ENCODE measurements around the gene CCDC150. TPM values are rescaled to one million over a fixed set of nuclear protein-coding genes. Genes with fewer than 3 reads are reported as not detected.
"Not testable (repeated sequence)": the region's sequence is repeated elsewhere in the genome, so short reads cannot be mapped to it uniquely, and the experiment has no call there.

The CCDC150 gene
- polyA plus RNA-seq, 2 donors: 1.5 to 2.6 TPM

DNA sequence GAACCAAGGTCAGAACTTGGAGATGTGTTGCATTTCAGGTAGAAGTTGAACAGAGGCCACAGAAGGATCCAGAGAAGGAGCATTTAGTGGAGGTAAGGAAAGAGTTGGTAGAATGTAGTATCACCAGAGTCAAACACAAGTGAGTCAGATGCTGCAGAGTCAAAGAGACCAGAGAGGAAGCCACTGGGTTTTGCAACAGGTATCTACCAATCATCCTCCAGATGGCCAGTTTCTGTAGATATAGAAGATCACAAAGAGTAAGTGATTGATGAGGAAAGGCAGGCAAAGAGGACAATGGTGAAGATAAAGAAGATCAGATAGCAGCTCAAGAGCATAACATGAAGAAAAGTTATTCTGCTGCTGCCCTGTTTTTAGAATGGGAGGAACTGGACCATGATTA lies 84.1 kb downstream of the CCDC150 start:
- H3K4me3 ChIP-seq (ENCODE audit: low read depth in 1 of 2, low read length in 2 of 2): no peak overlapping the region
- no peaks in the 10 kb centered on the region for H3K27me3 ChIP-seq (ENCODE audit: control insufficient read depth in 1 of 2, insufficient read depth in 2 of 2, low read length in 2 of 2)
- no peak overlapping the region for H3K27ac ChIP-seq (ENCODE audit: low read depth in 2 of 2, low read length in 1 of 2)
- no peaks in the 10 kb centered on the region for H3K4me1 ChIP-seq (ENCODE audit: control insufficient read depth in 2 of 2, insufficient read depth in 2 of 2, low read length in 1 of 2)
- H3K9me3 ChIP-seq (ENCODE audit: control insufficient read depth in 2 of 2, insufficient read depth in 1 of 2, low read depth in 1 of 2, low read length in 1 of 2): no peaks in the 10 kb centered on the region
- peaks cover 0 to 3% of the 10 kb centered on the region in 2 donors for H3K36me3 ChIP-seq (ENCODE audit: control insufficient read depth in 2 of 2, insufficient read depth in 2 of 2, low read length in 1 of 2)

DNA sequence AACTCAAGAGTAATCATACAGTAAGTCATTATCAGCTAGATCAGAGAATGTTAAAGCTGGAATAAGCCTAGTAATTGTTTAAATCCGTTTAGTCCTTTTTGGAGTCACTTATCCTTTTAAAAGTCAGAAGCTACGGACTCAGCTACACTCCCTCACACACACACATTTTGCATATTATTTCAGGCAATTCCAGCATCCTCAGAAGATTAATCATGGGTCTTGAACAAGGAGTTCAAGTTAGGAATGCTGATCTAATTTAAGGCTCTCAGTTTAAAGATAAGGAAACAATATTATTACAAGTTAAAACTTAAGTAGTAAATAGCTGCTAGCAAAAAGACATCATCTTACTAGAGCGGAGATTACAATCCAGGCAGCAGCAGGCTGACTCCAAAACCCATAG lies 85.7 kb downstream of the CCDC150 start:
- Histone ChIP-seq H3K4me1 (ENCODE audit: control insufficient read depth in 2 of 2, insufficient read depth in 2 of 2, low read length in 1 of 2) (no peaks in the 10 kb centered on the region), H3K9me3 (ENCODE audit: control insufficient read depth in 2 of 2, insufficient read depth in 1 of 2, low read depth in 1 of 2, low read length in 1 of 2) (no peaks in the 10 kb centered on the region), H3K4me3 (ENCODE audit: low read depth in 1 of 2, low read length in 2 of 2) (no peak overlapping the region), H3K36me3 (ENCODE audit: control insufficient read depth in 2 of 2, insufficient read depth in 2 of 2, low read length in 1 of 2) (peaks cover 0 to 3% of the 10 kb centered on the region in 2 donors), H3K27ac (ENCODE audit: low read depth in 2 of 2, low read length in 1 of 2) (no peak overlapping the region), H3K27me3 (ENCODE audit: control insufficient read depth in 1 of 2, insufficient read depth in 2 of 2, low read length in 2 of 2) (no peaks in the 10 kb centered on the region)
- 84 to 93% methylated on average over 3 of the region's 3 CpGs for WGBS, 2 donors

DNA sequence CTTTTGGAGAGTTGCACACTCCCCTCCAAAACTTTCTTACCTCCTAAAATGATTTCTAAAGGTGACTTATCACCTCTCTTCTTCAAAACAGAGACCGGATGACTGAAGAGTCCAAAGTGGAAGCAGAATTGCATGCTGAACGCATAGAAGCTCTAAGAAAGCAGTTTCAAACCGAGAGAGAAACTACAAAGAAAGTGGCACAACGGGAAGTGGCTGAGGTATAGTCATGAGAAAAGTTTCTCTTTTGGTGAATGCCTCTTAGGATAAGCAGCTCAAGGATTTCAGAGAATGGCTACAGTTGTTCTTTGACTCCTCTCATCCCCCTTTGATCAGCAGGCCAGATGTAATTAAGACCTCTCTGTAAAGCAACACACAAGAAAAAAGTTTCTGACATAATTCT lies 86.4 kb downstream of the CCDC150 start:
- WGBS, 2 donors: 88 to 89% methylated on average over 4 of the region's 4 CpGs
- Histone ChIP-seq H3K27me3 (ENCODE audit: control insufficient read depth in 1 of 2, insufficient read depth in 2 of 2, low read length in 2 of 2) (no peaks in the 10 kb centered on the region), H3K36me3 (ENCODE audit: control insufficient read depth in 2 of 2, insufficient read depth in 2 of 2, low read length in 1 of 2) (peaks cover 0 to 3% of the 10 kb centered on the region in 2 donors), H3K4me3 (ENCODE audit: low read depth in 1 of 2, low read length in 2 of 2) (no peak overlapping the region), H3K27ac (ENCODE audit: low read depth in 2 of 2, low read length in 1 of 2) (no peak overlapping the region), H3K9me3 (ENCODE audit: control insufficient read depth in 2 of 2, insufficient read depth in 1 of 2, low read depth in 1 of 2, low read length in 1 of 2) (no peaks in the 10 kb centered on the region), H3K4me1 (ENCODE audit: control insufficient read depth in 2 of 2, insufficient read depth in 2 of 2, low read length in 1 of 2) (no peaks in the 10 kb centered on the region)

- no peak overlapping the region for H3K27ac ChIP-seq (ENCODE audit: low read depth in 2 of 2, low read length in 1 of 2)
- no peaks in the 10 kb centered on the region for H3K27me3 ChIP-seq (ENCODE audit: control insufficient read depth in 1 of 2, insufficient read depth in 2 of 2, low read length in 2 of 2)
- H3K36me3 ChIP-seq (ENCODE audit: control insufficient read depth in 2 of 2, insufficient read depth in 2 of 2, low read length in 1 of 2): peaks cover 0 to 3% of the 10 kb centered on the region in 2 donors
- H3K4me1 ChIP-seq (ENCODE audit: control insufficient read depth in 2 of 2, insufficient read depth in 2 of 2, low read length in 1 of 2): no peaks in the 10 kb centered on the region
- WGBS, 2 donors: 73 to 93% methylated on average over 2 of the region's 2 CpGs
- H3K4me3 ChIP-seq (ENCODE audit: low read depth in 1 of 2, low read length in 2 of 2): no peak overlapping the region
- H3K9me3 ChIP-seq (ENCODE audit: control insufficient read depth in 2 of 2, insufficient read depth in 1 of 2, low read depth in 1 of 2, low read length in 1 of 2): no peaks in the 10 kb centered on the region
These were observed 89.9 kb downstream of the CCDC150 start for GRCh38 chr2:196729418-196729817.

DNA sequence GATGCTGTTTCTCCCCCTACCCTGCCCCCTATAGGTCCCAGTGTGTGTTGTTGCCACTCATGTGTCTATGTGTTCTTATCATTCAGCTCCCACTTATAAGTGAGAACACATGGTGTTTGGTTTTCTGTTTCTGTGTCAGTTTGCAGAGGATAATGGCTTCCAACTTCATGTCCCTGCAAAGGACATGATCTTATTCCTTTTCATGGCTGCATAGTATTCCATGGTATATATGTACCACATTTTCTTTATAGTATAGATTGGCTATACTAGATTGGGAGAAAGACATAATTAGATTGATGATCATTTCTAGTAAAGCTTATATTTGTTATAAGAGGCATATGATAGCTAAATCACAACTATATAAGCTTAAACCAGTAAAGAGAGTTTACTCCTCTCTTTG lies 97.1 kb downstream of the CCDC150 start:
- H3K4me3 ChIP-seq (ENCODE audit: low read depth in 1 of 2, low read length in 2 of 2); H3K27ac ChIP-seq (ENCODE audit: low read depth in 2 of 2, low read length in 1 of 2); H3K4me1 ChIP-seq (ENCODE audit: control insufficient read depth in 2 of 2, insufficient read depth in 2 of 2, low read length in 1 of 2): not testable (repeated sequence)

DNA sequence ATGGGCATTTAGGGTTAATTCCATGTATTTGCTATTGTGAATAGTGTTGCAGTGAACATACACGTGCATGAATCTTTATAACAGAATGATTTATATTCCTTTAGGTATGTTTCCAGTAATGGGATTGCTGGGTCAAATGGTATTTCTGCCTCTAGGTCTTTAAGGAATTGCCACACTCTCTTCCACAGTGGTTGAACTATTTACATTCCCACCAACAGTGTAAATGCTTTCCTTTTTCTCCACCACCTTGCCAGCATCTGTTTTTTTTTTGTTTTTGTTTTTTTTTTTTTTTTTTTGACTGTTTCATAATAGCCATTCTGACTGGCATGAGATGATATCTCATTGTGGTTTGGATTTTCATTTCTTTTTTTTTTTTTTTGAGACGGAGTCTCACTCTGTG lies 97.5 kb downstream of the CCDC150 start:
- 64 to 77% methylated on average over 2 of the region's 2 CpGs for WGBS, 2 donors
- Histone ChIP-seq H3K27ac (ENCODE audit: low read depth in 2 of 2, low read length in 1 of 2) (no peak overlapping the region), H3K4me1 (ENCODE audit: control insufficient read depth in 2 of 2, insufficient read depth in 2 of 2, low read length in 1 of 2) (no peaks in the 10 kb centered on the region), H3K4me3 (ENCODE audit: low read depth in 1 of 2, low read length in 2 of 2) (no peak overlapping the region), H3K27me3 (ENCODE audit: control insufficient read depth in 1 of 2, insufficient read depth in 2 of 2, low read length in 2 of 2) (no peaks in the 10 kb centered on the region), H3K9me3 (ENCODE audit: control insufficient read depth in 2 of 2, insufficient read depth in 1 of 2, low read depth in 1 of 2, low read length in 1 of 2) (no peaks in the 10 kb centered on the region), H3K36me3 (ENCODE audit: control insufficient read depth in 2 of 2, insufficient read depth in 2 of 2, low read length in 1 of 2) (no peaks in the 10 kb centered on the region)

More for the DNA sequence above, 97.1 kb downstream of the CCDC150 start:
- not testable (repeated sequence) for H3K9me3 ChIP-seq (ENCODE audit: control insufficient read depth in 2 of 2, insufficient read depth in 1 of 2, low read depth in 1 of 2, low read length in 1 of 2); H3K36me3 ChIP-seq (ENCODE audit: control insufficient read depth in 2 of 2, insufficient read depth in 2 of 2, low read length in 1 of 2); H3K27me3 ChIP-seq (ENCODE audit: control insufficient read depth in 1 of 2, insufficient read depth in 2 of 2, low read length in 2 of 2)

GRCh38 chr2:196739031-196739430 lies 99.5 kb downstream of the CCDC150 start:
- Histone ChIP-seq H3K27me3 (ENCODE audit: control insufficient read depth in 1 of 2, insufficient read depth in 2 of 2, low read length in 2 of 2) (no peaks in the 10 kb centered on the region), H3K4me3 (ENCODE audit: low read depth in 1 of 2, low read length in 2 of 2) (no peak overlapping the region), H3K27ac (ENCODE audit: low read depth in 2 of 2, low read length in 1 of 2) (no peak overlapping the region), H3K4me1 (ENCODE audit: control insufficient read depth in 2 of 2, insufficient read depth in 2 of 2, low read length in 1 of 2) (no peaks in the 10 kb centered on the region), H3K36me3 (ENCODE audit: control insufficient read depth in 2 of 2, insufficient read depth in 2 of 2, low read length in 1 of 2) (no peaks in the 10 kb centered on the region), H3K9me3 (ENCODE audit: control insufficient read depth in 2 of 2, insufficient read depth in 1 of 2, low read depth in 1 of 2, low read length in 1 of 2) (no peaks in the 10 kb centered on the region)
- WGBS, 2 donors: 93 to 96% methylated on average over 5 of the region's 5 CpGs

DNA sequence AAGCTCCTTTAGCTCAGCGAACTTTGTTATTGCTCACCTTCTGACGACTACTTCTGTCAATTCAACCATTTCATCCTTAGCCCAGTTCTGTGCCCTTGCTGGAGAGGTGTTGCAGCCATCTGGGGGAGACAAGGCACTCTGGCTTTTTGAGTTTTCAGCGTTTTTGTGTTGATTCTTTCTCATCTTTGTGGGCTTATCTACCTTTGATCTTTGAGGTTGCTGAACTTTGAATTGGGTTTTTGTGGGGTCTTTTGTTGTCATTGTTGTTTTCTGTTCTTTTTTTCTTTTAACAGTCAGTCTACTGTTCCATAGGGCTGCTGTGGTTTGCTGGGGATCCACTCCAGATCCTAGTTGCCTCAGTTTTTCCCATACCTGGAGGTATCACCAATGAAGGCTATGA lies 102.7 kb downstream of the CCDC150 start:
- Histone ChIP-seq H3K4me1 (ENCODE audit: control insufficient read depth in 2 of 2, insufficient read depth in 2 of 2, low read length in 1 of 2) (no peaks in the 10 kb centered on the region), H3K4me3 (ENCODE audit: low read depth in 1 of 2, low read length in 2 of 2) (no peak overlapping the region), H3K9me3 (ENCODE audit: control insufficient read depth in 2 of 2, insufficient read depth in 1 of 2, low read depth in 1 of 2, low read length in 1 of 2) (no peaks in the 10 kb centered on the region), H3K27ac (ENCODE audit: low read depth in 2 of 2, low read length in 1 of 2) (no peak overlapping the region), H3K36me3 (ENCODE audit: control insufficient read depth in 2 of 2, insufficient read depth in 2 of 2, low read length in 1 of 2) (no peaks in the 10 kb centered on the region), H3K27me3 (ENCODE audit: control insufficient read depth in 1 of 2, insufficient read depth in 2 of 2, low read length in 2 of 2) (no peaks in the 10 kb centered on the region)
- 75 to 84% methylated on average over 3 of the region's 3 CpGs for WGBS, 2 donors

- H3K27ac ChIP-seq (ENCODE audit: low read depth in 2 of 2, low read length in 1 of 2): no peak overlapping the region
- no peaks in the 10 kb centered on the region for H3K9me3 ChIP-seq (ENCODE audit: control insufficient read depth in 2 of 2, insufficient read depth in 1 of 2, low read depth in 1 of 2, low read length in 1 of 2)
- H3K36me3 ChIP-seq (ENCODE audit: control insufficient read depth in 2 of 2, insufficient read depth in 2 of 2, low read length in 1 of 2): no peaks in the 10 kb centered on the region
- H3K4me3 ChIP-seq (ENCODE audit: low read depth in 1 of 2, low read length in 2 of 2): no peak overlapping the region
- WGBS, 2 donors: 73 to 81% methylated on average over 3 of the region's 3 CpGs
- H3K27me3 ChIP-seq (ENCODE audit: control insufficient read depth in 1 of 2, insufficient read depth in 2 of 2, low read length in 2 of 2): no peaks in the 10 kb centered on the region
- no peaks in the 10 kb centered on the region for H3K4me1 ChIP-seq (ENCODE audit: control insufficient read depth in 2 of 2, insufficient read depth in 2 of 2, low read length in 1 of 2)
These were observed 103.2 kb downstream of the CCDC150 start for GRCh38 chr2:196742685-196743084.

DNA sequence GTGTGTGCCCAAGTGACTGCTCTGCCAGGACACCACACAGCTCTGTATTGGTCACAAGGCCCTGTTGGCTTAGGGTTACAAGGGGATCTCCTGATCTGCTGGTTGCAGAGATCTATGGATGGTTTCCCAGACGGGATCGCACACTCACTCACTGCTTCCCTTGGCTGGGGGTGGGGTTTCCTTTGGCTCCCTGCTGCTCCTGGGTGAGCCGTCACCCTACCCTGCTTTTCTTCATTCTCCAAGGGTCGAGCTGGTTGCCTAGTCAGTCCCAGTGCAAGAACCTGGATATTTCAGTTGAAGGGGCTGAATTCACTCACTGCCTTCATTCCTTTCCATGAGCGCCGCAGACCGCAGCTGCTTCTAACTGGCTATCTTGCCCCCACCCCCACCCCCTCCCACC lies 103.7 kb downstream of the CCDC150 start:
- H3K4me3 ChIP-seq (ENCODE audit: low read depth in 1 of 2, low read length in 2 of 2): no peak overlapping the region
- no peaks in the 10 kb centered on the region for H3K4me1 ChIP-seq (ENCODE audit: control insufficient read depth in 2 of 2, insufficient read depth in 2 of 2, low read length in 1 of 2)
- no peaks in the 10 kb centered on the region for H3K27me3 ChIP-seq (ENCODE audit: control insufficient read depth in 1 of 2, insufficient read depth in 2 of 2, low read length in 2 of 2)
- H3K36me3 ChIP-seq (ENCODE audit: control insufficient read depth in 2 of 2, insufficient read depth in 2 of 2, low read length in 1 of 2): no peaks in the 10 kb centered on the region
- 85 to 88% methylated on average over 7 of the region's 7 CpGs for WGBS, 2 donors
- H3K9me3 ChIP-seq (ENCODE audit: control insufficient read depth in 2 of 2, insufficient read depth in 1 of 2, low read depth in 1 of 2, low read length in 1 of 2): no peaks in the 10 kb centered on the region
- no peak overlapping the region for H3K27ac ChIP-seq (ENCODE audit: low read depth in 2 of 2, low read length in 1 of 2)
